NCI-H2171 (cell line): ENCODE data around the gene MEAK7.

Experiments
- DNase-seq: peaks from one replicate; lab custom pipeline; 2025; lab: John Stamatoyannopoulos, UW

The MEAK7 gene

GRCh38 chr16:84511831-84512230 lies 7.4 kb upstream of the MEAK7 start:
- no peak for DNase-seq

DNA sequence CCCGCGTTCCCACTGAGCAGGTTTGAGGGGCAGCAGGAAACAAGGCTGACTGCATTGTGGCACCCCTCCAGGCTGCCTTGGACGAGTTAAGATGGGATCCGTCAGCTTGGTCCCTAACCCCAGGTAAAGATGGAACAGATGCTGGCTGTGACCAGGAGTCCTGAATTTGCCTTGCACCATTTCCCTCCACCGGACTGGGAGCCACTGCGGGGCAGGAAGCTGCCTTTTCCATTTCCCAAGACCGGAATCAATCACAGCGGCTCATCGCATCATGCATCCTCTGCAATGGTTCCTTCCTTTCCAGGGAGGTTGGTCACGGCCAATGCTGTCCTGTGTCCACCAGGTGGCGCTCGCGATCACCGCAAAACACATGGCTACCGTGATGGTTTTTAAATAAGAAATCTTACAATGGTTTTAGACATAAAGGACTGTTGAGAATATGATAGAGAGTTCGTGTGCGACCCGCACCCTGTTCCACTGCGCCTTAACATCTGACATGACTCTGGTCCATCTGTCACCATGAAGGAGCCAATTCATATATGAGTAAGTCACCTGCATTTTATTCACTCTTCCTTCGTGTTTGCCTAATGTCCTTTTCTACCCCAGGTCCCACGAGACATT lies 6.8 kb upstream of the MEAK7 start:
- peak; percentile 54 for DNase-seq

- no peak for DNase-seq
Measured at GRCh38 chr16:84509032-84509950, 4.8 kb upstream of the MEAK7 start.

- DNase-seq, result no peak
Measured at GRCh38 chr16:84508502-84508901, 4.0 kb upstream of the MEAK7 start.

DNA sequence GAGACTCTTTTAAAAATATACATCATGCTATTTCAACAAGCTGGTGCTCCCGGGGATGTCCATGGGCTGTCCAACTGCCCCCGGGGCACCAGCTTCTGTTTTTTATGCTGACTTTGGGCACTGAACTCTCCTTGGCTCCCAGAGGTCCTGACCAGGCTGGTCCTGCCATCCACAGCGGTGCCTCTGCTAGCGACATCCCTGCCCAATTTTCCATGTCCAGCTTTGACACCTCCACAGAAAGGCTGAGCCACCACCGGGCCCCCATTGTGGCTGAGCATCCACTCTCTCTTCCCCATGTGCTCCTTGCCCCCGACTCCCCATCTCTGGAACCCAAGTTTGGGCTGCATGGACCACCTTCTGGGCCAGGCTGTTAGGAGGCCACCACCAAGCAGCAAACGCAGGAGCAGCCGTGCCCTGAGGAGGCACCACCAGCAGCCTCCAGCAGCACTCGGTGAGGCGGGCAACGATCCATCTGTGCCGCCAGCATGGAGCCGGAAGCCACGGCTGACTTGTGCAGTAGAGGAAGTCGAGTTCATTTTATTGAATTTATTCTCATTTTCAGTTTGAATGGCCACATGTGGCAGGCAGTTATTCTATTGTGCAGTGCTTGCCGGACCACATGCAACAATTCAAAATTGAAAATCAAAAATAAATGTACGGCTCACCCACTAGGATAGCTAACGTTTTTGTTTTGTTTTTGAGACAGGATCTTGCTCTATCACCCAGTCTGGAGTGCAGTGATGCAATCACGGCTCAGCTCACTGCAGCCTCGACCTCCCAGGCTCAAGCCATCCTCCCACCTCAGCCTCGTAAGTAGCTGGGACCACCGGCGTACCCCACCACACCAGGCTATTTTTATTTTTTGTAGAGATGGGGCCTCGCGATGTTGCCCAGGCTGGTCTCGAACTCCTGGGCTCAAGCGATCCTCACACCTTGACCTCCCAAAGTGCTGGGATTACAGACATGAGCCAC lies 2.8 kb upstream of the MEAK7 start:
- peak; percentile 13 for DNase-seq

- DNase-seq, result no peak
Measured at GRCh38 chr16:84505249-84506187, 1.1 kb upstream of the MEAK7 start.

GRCh38 chr16:84503751-84504395 lies 586 bp downstream of the MEAK7 start:
- DNase-seq, result no peak

GRCh38 chr16:84502581-84502980 lies 1.9 kb downstream of the MEAK7 start:
- DNase-seq, result no peak

DNA sequence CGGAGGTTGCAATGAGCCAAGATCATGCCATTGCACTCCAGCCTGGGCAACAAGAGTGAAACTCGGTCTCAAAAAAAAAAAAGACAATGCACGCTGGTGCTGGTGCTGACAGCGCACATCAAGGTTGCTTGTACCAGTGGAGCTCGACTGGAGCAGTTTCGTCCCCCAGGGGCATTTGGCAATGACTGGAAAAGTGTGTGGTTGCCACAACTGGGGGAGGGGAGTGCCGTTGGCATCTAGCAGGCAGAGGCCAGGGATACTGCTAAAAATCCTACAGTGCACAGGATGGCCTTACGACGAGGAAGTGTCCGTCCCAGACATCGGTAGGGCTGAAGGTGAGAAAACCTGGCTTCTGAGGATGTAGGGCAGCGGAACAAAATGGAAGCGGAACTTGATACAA lies 2.4 kb downstream of the MEAK7 start:
- DNase-seq, result no peak

DNA sequence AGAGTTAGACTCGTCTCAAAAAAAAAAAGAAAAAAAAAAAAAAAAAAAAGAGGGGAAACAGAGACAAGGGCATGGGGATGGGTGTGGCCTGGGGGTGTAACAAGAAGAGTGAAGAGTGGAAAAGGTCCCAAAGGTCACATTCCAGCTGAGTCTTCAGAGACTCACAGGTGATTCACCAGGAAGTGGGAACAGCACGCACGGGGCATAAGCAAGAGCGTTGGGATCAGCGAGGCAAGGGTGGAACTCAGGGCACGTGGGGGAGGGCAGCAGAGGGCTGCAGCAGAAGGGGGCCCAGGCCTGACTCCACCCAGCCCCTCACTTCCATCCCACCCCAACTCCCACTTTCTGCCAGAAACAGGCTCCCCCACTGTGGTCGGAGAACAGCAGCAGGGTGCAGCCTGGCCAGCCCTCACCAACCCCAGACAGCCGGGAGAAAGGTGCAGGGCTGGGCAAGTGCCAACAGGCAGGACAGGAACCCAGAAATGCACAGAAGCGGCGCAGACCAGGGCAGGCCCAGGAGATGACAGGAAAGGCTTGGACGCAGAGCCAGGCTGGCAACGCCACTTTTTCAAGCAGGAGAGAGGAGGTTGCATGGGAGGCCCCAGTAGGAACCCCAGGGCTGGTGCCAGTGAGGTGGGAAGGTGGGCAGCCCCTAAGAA lies 3.3 kb downstream of the MEAK7 start:
- no peak for DNase-seq

DNA sequence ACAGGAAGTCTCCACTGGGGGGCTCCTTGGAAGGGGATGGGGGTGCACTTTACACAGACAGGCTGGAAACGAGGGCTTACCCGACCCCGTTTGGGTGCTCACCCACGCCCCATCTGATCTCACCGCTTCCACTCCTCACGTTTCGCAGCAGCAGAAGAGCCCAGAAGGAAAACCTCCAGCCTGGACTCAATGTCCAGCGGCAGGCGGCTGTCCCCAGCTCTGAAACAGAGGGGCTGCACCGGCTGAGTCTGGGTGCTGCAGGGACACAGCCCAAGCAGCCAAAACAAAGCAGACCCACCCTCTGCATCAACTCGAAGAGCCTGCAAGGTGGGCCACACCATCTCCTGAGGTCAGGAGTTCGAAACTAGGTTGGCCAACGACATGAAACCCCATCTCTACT lies 3.9 kb downstream of the MEAK7 start:
- DNase-seq, result no peak

- no peak for DNase-seq
Measured at GRCh38 chr16:84499638-84500037, 4.8 kb downstream of the MEAK7 start.

GRCh38 chr16:84498859-84499620 lies 5.4 kb downstream of the MEAK7 start:
- DNase-seq, result no peak

GRCh38 chr16:84498223-84498610 lies 6.2 kb downstream of the MEAK7 start:
- no peak for DNase-seq

DNA sequence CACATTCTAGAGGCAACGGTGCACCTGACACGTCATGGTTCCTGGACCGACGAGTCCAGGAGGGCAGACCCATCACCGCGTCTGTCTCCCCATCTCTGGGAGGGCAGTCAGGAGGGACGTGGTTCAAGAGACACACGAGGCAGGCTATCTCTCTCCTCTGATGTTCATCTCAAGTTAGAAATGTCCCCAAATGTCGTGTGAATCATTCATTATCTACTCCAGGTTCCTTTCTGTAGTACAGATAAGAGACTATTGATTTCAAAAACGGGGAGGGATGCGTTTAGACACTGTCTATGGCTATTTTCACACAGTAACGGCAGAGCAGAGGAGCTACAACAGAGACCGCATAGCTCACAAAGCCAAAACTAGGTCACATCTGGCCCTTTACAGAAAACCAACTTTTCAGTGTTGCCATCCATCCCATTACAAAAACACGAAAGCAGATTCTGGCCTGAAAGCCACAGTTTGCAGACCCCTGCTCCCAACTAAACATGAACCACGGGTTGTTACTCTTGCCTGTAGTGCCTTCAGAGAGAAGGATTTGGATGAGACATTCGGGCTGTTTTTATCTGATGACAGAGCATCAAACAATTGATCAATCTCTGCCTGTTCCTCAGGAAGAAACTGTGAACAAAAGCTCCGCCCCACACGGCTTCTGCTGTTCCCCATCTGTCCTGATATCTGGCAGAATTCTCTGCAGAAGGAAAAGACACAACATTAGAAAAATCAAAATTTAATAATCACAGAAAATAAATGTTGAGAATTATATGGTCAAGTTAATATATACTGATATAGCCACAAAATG lies 6.8 kb downstream of the MEAK7 start:
- DNase-seq, result no peak

GRCh38 chr16:84496991-84497390 lies 7.5 kb downstream of the MEAK7 start:
- no peak for DNase-seq

GRCh38 chr16:84495506-84495905 lies 9.0 kb downstream of the MEAK7 start:
- no peak for DNase-seq

DNA sequence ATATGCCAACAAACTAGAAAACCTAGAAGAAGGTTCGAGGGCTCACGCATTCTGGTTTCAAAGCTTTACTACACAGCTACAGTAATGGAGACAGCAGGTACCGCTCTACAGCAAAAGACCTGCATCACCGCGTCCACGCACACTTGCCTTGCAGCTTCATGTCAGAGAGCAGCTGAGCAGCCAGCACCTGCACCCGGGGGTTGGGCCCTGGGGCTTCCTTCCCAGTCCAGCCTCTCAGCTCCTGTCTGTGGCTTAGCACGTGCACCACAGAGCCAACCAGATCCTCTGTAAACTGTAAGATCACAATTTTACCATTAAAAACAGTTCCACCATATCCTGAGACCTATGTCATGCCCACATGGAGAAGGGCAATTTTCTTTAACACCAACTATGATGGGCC lies 15.3 kb downstream of the MEAK7 start:
- no peak for DNase-seq

DNA sequence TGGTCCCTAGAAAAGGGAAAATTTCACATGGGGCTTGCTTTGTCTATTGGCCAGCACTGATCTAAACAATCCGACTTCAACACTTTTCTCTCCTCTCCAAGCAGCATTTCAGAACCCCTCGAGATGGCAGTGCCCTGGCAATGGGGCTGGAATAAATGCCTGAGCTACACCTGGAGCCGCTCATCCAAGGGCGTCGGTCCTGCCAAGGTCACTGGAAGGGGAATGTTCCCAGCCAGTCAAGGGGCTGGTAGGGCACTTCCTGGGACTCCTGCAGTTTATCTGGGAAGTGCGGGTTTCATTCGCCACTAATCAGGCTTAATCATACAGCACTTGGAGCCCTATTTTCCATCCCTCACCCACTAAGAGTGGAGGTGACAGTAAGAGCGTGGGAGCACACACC lies 17.1 kb downstream of the MEAK7 start:
- no peak for DNase-seq
